SH-SY5Y (cell line): ENCODE data around the gene DPP10.

Experiments
- GATA2 ChIP-seq: IDR thresholded peaks from 2 replicates; pipeline ENCODE4 v1.6.1; 2011; ENCODE audit warnings: mild to moderate bottlenecking, low read depth, low read length
- GATA3 ChIP-seq: IDR thresholded peaks from 2 replicates; pipeline ENCODE4 v1.6.1; 2011; ENCODE audit warnings: low read depth, mild to moderate bottlenecking, low read length, moderate library complexity

- no peak for TF ChIP-seq GATA3
- TF ChIP-seq GATA2: no peak
Measured at GRCh38 chr2:114789989-114790388, 347.5 kb downstream of the DPP10 start.
